ENCODE results near the gene HOXA6.

HOXA6 gene

GRCh38 chr7:27110186-27111031, 37.2 kb downstream of the HOXA6 start:
- no peak for DNase-seq (ENCODE audit: low read depth in 2 of 2)

GRCh38 chr7:27109466-27110185, 37.9 kb downstream of the HOXA6 start:
- DNase-seq (ENCODE audit: low read depth in 2 of 2): no peak

- DNase-seq (ENCODE audit: low read depth in 2 of 2): no peak
Observed at GRCh38 chr7:27108390-27109127, 39.0 kb downstream of the HOXA6 start.

- no peak for DNase-seq (ENCODE audit: low read depth in 2 of 2)
Observed at GRCh38 chr7:27107391-27108381, 39.9 kb downstream of the HOXA6 start.

GRCh38 chr7:27106901-27107240, 40.7 kb downstream of the HOXA6 start:
- no peak for DNase-seq (ENCODE audit: low read depth in 2 of 2)

GRCh38 chr7:27106181-27106900, 41.2 kb downstream of the HOXA6 start:
- DNase-seq (ENCODE audit: low read depth in 2 of 2): no peak

- DNase-seq (ENCODE audit: low read depth in 2 of 2): no peak
Observed at GRCh38 chr7:27105301-27106031, 42.1 kb downstream of the HOXA6 start.

- DNase-seq (ENCODE audit: low read depth in 2 of 2): no peak
Observed at GRCh38 chr7:27104341-27105058, 43.1 kb downstream of the HOXA6 start.

GRCh38 chr7:27103489-27104226, 43.9 kb downstream of the HOXA6 start:
- DNase-seq (ENCODE audit: low read depth in 2 of 2): no peak

GRCh38 chr7:27102581-27103442, 44.8 kb downstream of the HOXA6 start, which contains the start of gene HOXA2:
Gene HOXA2 (minus strand): TSS chr7:27102683. CDS start chr7:27102500, 183 bp downstream.
- no peak for DNase-seq (ENCODE audit: low read depth in 2 of 2)

- DNase-seq (ENCODE audit: low read depth in 2 of 2): no peak
Observed at GRCh38 chr7:27101957-27102580, 45.5 kb downstream of the HOXA6 start.

- no peak for DNase-seq (ENCODE audit: low read depth in 2 of 2)
Observed at GRCh38 chr7:27101171-27101956, 46.2 kb downstream of the HOXA6 start.

GRCh38 chr7:27100694-27101170, 46.8 kb downstream of the HOXA6 start:
- DNase-seq (ENCODE audit: low read depth in 2 of 2): no peak

GRCh38 chr7:27099453-27100370, 47.9 kb downstream of the HOXA6 start:
- no peak for DNase-seq (ENCODE audit: low read depth in 2 of 2)
